22Rv1 (cell line): ENCODE data around the gene ARHGDIB.

Experiments
- ZFX ChIP-seq: fragments of 450-650 bp; IDR thresholded peaks from 2 replicates; pipeline ENCODE4 v1.6.1; 2017; ENCODE audit warnings: antibody characterized with exemption, borderline replicate concordance
- TF ChIP-seq, protein P1 (sequence below): fragments of 450-650 bp; IDR thresholded peaks from 2 replicates; pipeline ENCODE4 v1.5.1; 2017; ENCODE audit warnings: mild to moderate bottlenecking

GRCh38 chr12:15000575-15000974 lies 39.2 kb upstream of the ARHGDIB start:
- TF ChIP-seq ZFX: no peak
- TF ChIP-seq, protein P1, sequence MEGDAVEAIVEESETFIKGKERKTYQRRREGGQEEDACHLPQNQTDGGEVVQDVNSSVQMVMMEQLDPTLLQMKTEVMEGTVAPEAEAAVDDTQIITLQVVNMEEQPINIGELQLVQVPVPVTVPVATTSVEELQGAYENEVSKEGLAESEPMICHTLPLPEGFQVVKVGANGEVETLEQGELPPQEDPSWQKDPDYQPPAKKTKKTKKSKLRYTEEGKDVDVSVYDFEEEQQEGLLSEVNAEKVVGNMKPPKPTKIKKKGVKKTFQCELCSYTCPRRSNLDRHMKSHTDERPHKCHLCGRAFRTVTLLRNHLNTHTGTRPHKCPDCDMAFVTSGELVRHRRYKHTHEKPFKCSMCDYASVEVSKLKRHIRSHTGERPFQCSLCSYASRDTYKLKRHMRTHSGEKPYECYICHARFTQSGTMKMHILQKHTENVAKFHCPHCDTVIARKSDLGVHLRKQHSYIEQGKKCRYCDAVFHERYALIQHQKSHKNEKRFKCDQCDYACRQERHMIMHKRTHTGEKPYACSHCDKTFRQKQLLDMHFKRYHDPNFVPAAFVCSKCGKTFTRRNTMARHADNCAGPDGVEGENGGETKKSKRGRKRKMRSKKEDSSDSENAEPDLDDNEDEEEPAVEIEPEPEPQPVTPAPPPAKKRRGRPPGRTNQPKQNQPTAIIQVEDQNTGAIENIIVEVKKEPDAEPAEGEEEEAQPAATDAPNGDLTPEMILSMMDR: no peak
